B cell (primary cell): ENCODE data around the gene TIGD1.

Experiments used
- EZH2 ChIP-seq: IDR thresholded peaks from 2 replicates; pipeline ENCODE4 v1.6.1; 2012; ENCODE audit warnings: borderline replicate concordance, low read depth, mild to moderate bottlenecking, moderate library complexity, low read length; ENCODE audit not compliant: insufficient read depth, poor library complexity, severe bottlenecking
- TF ChIP-seq, protein P1 (sequence below): fragments of 200-600 bp; IDR thresholded peaks from one replicate; pipeline ENCODE4 v1.8.0; 2022; ENCODE audit warnings: antibody characterized with exemption, mild to moderate bottlenecking

DNA sequence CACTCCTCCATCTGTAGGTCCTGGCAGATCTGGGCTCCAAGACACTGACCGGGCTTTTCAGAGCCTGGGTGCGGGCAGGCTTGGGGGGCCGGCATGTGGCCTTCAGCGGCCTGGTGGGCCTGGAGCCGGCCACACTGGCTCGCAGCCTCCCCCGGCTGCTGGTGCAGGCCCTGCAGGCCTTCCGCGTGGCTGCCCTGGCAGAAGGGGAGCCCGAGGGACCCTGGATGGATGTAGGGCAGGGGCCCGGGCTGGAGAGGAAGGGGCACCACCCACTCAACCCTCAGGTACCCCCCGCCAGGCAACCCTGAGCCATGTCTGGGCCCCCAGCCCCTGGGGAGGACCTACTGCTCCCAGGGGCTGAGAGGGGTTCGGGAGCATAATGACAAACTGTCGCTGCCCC is 25.2 kb downstream of the TIGD1 start:
- TF ChIP-seq, protein P1, sequence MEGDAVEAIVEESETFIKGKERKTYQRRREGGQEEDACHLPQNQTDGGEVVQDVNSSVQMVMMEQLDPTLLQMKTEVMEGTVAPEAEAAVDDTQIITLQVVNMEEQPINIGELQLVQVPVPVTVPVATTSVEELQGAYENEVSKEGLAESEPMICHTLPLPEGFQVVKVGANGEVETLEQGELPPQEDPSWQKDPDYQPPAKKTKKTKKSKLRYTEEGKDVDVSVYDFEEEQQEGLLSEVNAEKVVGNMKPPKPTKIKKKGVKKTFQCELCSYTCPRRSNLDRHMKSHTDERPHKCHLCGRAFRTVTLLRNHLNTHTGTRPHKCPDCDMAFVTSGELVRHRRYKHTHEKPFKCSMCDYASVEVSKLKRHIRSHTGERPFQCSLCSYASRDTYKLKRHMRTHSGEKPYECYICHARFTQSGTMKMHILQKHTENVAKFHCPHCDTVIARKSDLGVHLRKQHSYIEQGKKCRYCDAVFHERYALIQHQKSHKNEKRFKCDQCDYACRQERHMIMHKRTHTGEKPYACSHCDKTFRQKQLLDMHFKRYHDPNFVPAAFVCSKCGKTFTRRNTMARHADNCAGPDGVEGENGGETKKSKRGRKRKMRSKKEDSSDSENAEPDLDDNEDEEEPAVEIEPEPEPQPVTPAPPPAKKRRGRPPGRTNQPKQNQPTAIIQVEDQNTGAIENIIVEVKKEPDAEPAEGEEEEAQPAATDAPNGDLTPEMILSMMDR = no peak
- TF ChIP-seq EZH2 = no peak
